GM12801 (cell line): ENCODE data around the gene TNN.

Experiments used
- TF ChIP-seq, protein P1 (sequence below): IDR thresholded peaks from one replicate; pipeline ENCODE4 v1.5.1; 2011; ENCODE audit warnings: control low read depth; ENCODE audit not compliant: insufficient read length; ENCODE audit errors: extremely low read depth

The TNN gene

DNA sequence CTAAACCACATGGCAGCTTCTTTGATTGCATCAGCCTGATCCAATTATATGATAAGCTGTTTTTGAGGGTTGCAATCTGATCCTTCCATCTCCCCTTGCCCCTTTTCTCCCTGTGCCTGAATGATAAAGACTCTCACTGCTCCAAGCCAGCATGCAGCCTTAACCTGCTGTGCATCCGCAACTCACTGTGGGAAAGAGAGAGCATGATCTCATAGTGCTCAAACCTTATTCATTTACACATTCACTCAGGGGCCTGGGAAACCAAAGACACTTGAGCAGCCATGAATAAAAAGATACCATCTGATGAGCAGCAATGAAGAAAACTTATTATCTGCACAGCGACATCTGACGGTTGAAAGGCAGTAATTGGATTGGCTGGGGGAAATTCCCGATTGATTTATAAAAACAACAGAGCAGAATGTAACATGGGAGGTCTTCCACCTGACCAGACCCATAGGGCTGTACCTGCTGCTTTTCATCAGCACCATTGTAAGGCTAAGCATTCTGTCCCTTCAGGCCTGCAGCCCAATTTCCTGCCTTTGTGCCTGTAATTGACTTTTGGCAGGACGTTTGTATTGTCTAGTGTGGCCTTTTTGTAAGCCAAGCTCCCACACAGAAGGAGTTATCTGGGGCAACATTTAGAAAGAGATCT lies 62.5 kb downstream of the TNN start:
- TF ChIP-seq, protein P1, sequence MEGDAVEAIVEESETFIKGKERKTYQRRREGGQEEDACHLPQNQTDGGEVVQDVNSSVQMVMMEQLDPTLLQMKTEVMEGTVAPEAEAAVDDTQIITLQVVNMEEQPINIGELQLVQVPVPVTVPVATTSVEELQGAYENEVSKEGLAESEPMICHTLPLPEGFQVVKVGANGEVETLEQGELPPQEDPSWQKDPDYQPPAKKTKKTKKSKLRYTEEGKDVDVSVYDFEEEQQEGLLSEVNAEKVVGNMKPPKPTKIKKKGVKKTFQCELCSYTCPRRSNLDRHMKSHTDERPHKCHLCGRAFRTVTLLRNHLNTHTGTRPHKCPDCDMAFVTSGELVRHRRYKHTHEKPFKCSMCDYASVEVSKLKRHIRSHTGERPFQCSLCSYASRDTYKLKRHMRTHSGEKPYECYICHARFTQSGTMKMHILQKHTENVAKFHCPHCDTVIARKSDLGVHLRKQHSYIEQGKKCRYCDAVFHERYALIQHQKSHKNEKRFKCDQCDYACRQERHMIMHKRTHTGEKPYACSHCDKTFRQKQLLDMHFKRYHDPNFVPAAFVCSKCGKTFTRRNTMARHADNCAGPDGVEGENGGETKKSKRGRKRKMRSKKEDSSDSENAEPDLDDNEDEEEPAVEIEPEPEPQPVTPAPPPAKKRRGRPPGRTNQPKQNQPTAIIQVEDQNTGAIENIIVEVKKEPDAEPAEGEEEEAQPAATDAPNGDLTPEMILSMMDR: no peak

DNA sequence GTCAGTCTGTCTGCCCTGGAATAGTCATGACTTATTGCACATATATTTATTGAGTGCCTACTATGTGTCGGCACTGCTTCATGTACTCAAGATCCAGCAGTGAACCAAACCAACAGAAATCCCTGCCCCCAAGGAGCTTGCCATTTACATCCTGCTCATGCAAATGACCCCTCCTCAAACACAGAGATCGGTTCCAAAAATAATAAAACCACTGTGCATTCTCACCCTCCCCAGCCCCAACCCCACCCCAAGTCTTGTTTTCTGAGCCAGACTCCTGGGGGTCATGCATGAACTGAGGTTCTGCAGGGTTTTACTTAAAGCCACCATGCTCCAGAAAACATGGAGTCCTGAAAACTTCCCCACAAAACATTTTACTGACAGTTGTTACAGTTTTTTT lies 63.0 kb downstream of the TNN start:
- TF ChIP-seq, protein P1: no peak

DNA sequence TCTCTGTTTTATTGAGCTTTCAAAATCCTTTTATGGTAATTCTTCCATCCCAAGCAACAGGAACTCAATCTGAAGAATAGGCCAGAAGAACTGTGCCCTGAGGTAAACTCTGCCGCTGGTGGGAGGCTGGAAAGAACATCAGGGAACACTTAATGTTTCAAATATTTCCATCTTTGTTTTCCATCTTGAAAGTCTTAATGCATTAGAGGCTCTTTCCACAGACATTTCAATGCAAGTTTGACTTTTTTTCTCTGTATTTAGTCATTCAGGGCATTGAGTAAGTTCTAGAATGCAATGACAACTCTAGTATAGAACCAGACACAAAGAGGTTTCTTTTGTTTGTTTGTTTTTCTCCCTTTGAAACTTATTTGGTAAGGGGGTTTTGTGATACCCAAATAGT lies 63.5 kb downstream of the TNN start:
- TF ChIP-seq, protein P1: no peak

DNA sequence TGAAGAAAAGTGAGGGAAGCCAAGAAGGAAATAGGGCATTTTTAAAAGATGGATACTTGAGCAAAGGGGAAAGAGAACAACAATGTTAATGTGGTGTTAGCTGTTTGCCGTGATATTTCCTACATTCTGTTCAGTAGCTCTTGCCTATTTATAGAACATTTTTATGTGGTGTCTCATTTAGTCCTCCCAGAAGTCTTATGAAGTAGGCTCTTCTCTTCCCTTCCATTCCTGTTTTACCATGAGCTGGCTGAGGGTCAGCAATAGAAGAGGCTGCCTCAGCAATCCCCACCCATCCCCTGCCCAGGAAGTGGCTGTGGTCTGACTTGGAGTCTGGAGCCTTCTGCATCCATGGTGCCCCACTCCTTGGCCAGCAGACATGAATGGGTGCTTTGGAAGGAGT lies 64.8 kb downstream of the TNN start:
- TF ChIP-seq, protein P1: no peak

DNA sequence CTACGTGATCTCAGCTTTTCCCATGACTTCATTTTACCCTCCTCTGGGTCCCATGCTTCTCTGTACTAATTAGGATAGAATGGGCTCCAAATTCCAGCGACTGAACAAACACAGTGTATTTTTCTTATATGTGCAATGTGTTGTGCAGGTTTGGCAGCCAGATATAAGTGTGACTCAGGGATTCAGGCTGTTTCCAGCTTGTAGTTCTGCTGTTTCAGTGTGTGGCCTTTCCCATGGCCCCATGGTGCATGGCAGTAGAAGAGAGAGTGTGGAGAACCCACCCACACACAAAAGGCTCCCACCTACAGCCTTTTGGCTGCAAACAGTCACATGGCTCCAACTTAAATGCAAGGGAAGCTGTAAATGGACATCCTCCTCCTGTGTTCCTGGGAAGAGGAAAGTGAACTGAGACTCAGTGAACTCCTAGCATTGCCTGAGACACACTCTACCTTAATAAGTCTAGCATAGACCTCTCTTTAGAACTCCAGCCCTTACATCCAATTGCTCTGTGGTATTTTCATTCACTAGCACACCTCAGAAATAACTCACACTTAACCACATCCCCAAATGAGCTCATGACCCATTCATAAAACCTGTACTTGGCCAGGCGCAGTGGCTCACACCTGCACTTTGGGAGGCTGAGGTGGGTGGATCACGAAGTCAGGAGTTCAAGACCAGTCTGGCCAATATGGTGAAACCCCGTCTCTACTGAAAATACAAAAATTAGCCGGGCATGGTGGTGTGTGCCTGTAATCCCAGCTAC lies 66.2 kb downstream of the TNN start:
- TF ChIP-seq, protein P1: no peak

DNA sequence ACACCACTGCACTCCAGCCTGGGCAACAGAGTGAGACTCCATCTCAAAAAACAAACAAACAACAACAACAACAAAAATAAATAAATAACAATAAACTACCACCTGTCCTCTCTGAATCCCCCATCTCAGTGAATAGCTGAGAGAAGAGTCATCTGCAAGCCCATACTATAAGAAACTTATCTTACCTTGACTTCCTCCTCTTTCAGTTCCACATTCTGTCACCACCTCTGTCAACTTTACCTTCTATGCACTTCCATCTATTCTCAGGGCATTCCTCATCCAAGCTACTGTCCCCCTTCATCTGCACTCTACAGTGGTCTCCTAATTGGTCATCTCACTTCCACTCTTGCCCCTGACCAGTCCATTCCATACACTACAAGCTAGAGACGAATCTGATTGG lies 66.9 kb downstream of the TNN start:
- TF ChIP-seq, protein P1: no peak

DNA sequence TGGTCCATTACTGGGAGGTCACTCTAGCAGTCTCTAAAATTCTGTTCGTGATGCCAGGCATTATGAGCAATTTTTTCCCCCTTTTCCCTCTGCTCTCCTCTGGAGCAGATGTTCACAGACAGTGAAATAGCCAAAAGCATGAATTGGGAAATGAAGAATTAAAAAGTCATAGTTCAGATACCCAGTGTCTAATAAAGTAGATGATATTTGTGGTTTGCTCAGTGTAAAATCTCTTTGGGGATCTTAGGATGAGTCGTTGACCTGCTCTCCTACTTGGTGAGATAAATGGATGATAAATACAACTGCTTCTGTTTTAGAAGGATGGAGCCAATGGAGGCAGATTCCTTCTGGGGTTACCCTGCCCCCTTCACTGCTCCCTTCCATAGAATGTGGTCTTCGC lies 68.6 kb downstream of the TNN start:
- TF ChIP-seq, protein P1: no peak
